Measurements from ENCODE around the gene GPI. TPM values are rescaled to one million over a fixed set of nuclear protein-coding genes. Genes with fewer than 3 reads are reported as not detected.

GPI gene
- total and polyA plus RNA-seq, 2 donors (not counting 1 experiment from before 2014, with no cell fraction given): 112 to 173 TPM

DNA sequence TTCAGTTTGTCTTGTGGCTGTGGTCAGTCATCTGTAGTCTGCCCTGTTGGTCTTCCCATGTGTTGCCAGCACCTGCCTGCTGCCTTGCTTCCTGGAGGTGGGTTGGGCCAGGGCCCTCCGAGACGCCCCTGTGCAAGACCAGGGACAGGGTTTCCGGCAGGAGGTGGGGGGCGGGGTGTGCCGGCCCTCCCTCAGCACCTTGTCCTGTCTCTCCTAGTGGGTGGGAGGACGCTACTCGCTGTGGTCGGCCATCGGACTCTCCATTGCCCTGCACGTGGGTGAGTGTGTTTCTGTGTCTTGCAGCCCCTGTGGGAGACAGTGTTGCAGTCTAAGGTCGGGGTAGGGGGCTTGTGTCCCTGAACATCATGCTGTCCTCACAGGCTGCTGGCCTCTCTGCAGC is 28.0 kb downstream of the GPI start:
- no peaks in the 10 kb centered on the region for H3K79me2 ChIP-seq (ENCODE audit: control insufficient read depth, insufficient read depth, low read length)
- no peaks in the 10 kb centered on the region for H3K27me3 ChIP-seq (ENCODE audit: control insufficient read depth, insufficient read depth, low read length)
- no peaks in the 10 kb centered on the region for H3K4me1 ChIP-seq (ENCODE audit: control insufficient read depth, extremely low read depth, insufficient read depth, low read length)
- H3K27ac ChIP-seq (ENCODE audit: insufficient read depth, low read length): no peak overlapping the region
- H3K4me2 ChIP-seq (ENCODE audit: extremely low read depth, insufficient read depth, low read length): no peak overlapping the region
- no peak overlapping the region for H2AFZ ChIP-seq (ENCODE audit: low read length)
- no peak overlapping the region for H3K9ac ChIP-seq (ENCODE audit: insufficient read depth, low read length)
- TF ChIP-seq, protein P1, sequence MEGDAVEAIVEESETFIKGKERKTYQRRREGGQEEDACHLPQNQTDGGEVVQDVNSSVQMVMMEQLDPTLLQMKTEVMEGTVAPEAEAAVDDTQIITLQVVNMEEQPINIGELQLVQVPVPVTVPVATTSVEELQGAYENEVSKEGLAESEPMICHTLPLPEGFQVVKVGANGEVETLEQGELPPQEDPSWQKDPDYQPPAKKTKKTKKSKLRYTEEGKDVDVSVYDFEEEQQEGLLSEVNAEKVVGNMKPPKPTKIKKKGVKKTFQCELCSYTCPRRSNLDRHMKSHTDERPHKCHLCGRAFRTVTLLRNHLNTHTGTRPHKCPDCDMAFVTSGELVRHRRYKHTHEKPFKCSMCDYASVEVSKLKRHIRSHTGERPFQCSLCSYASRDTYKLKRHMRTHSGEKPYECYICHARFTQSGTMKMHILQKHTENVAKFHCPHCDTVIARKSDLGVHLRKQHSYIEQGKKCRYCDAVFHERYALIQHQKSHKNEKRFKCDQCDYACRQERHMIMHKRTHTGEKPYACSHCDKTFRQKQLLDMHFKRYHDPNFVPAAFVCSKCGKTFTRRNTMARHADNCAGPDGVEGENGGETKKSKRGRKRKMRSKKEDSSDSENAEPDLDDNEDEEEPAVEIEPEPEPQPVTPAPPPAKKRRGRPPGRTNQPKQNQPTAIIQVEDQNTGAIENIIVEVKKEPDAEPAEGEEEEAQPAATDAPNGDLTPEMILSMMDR (conservative IDR thresholded peaks at IDR 0.05 in 1 of 2, IDR thresholded peaks at IDR 0.05 in 1 of 2; ENCODE audit: low read depth in 1 of 2, low read length in 2 of 2): no peak
- no peak for TF ChIP-seq EZH2 (IDR thresholded peaks at IDR 0.05; ENCODE audit: low read length, missing control alignments)
- no peaks in the 10 kb centered on the region for H4K20me1 ChIP-seq (ENCODE audit: control insufficient read depth, extremely low read depth, insufficient read depth, low read length)
- no peak overlapping the region for H3K4me3 ChIP-seq (replicated peaks in 1 of 4; ENCODE audit: control extremely low read depth in 1 of 4, insufficient read depth in 1 of 4, low read depth in 3 of 4, low read length in 4 of 4)
- no peaks in the 10 kb centered on the region for H3K9me3 ChIP-seq (ENCODE audit: control insufficient read depth, insufficient read depth, low read depth, low read length)
- H3K36me3 ChIP-seq (ENCODE audit: control insufficient read depth, insufficient read depth, low read length): peaks cover 32% of the 10 kb centered on the region
- no peak for DNase-seq (ENCODE audit: low read depth in 2 of 2)

DNA sequence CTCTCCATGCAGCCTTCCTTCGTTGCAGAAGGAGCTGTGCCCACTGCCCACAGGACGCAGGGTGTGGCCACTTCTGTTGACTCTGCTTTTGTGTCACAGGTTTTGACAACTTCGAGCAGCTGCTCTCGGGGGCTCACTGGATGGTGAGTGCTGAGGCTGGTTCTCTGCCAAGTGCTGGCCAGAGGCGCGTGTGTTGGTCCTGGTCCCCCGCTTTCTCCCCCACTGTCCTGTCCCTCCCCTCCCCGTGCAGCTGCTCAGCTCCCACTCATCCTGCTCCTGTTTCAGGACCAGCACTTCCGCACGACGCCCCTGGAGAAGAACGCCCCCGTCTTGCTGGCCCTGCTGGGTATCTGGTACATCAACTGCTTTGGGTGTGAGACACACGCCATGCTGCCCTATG is 28.6 kb downstream of the GPI start:
- Histone ChIP-seq H2AFZ (ENCODE audit: low read length) (no peak overlapping the region), H3K4me1 (ENCODE audit: control insufficient read depth, extremely low read depth, insufficient read depth, low read length) (no peaks in the 10 kb centered on the region), H3K79me2 (ENCODE audit: control insufficient read depth, insufficient read depth, low read length) (no peaks in the 10 kb centered on the region), H3K4me2 (ENCODE audit: extremely low read depth, insufficient read depth, low read length) (no peak overlapping the region), H3K27me3 (ENCODE audit: control insufficient read depth, insufficient read depth, low read length) (no peaks in the 10 kb centered on the region), H3K4me3 (replicated peaks in 1 of 4; ENCODE audit: control extremely low read depth in 1 of 4, insufficient read depth in 1 of 4, low read depth in 3 of 4, low read length in 4 of 4) (no peak overlapping the region), H4K20me1 (ENCODE audit: control insufficient read depth, extremely low read depth, insufficient read depth, low read length) (no peaks in the 10 kb centered on the region), H3K27ac (ENCODE audit: insufficient read depth, low read length) (no peak overlapping the region), H3K9ac (ENCODE audit: insufficient read depth, low read length) (no peak overlapping the region), H3K36me3 (ENCODE audit: control insufficient read depth, insufficient read depth, low read length) (peaks cover 29% of the 10 kb centered on the region), H3K9me3 (ENCODE audit: control insufficient read depth, insufficient read depth, low read depth, low read length) (no peaks in the 10 kb centered on the region)
- TF ChIP-seq, protein P1 (conservative IDR thresholded peaks at IDR 0.05 in 1 of 2, IDR thresholded peaks at IDR 0.05 in 1 of 2; ENCODE audit: low read depth in 1 of 2, low read length in 2 of 2): no peak
- no peak for TF ChIP-seq EZH2 (IDR thresholded peaks at IDR 0.05; ENCODE audit: low read length, missing control alignments)
- DNase-seq (ENCODE audit: low read depth in 2 of 2): no peak

DNA sequence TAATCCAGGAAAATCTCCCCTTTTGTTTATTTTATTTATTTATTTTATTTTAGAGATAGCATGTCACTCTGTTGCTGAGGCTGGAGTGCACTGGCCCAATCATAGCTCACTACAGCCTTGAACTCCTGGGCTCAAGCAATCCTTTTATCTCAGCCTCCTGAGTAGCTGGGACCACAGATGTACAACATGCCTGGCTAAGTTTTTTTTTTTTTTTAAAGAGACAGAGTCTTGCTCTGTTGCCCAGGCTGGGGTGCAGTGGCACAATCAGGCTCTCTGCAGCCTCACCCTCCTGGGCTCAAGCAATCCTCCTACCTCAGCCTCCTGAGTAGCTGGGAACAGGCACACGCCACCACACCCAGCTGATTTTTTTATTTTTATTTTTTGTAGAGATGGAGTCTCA is 32.9 kb downstream of the GPI start:
- Histone ChIP-seq H3K9ac (ENCODE audit: insufficient read depth, low read length) (no peak overlapping the region), H2AFZ (ENCODE audit: low read length) (no peak overlapping the region), H3K36me3 (ENCODE audit: control insufficient read depth, insufficient read depth, low read length) (peaks cover 21% of the 10 kb centered on the region), H3K27me3 (ENCODE audit: control insufficient read depth, insufficient read depth, low read length) (no peaks in the 10 kb centered on the region), H3K4me3 (replicated peaks in 1 of 4; ENCODE audit: control extremely low read depth in 1 of 4, insufficient read depth in 1 of 4, low read depth in 3 of 4, low read length in 4 of 4) (no peak overlapping the region), H3K79me2 (ENCODE audit: control insufficient read depth, insufficient read depth, low read length) (no peaks in the 10 kb centered on the region), H4K20me1 (ENCODE audit: control insufficient read depth, extremely low read depth, insufficient read depth, low read length) (no peaks in the 10 kb centered on the region), H3K27ac (ENCODE audit: insufficient read depth, low read length) (no peak overlapping the region), H3K4me2 (ENCODE audit: extremely low read depth, insufficient read depth, low read length) (no peak overlapping the region), H3K9me3 (ENCODE audit: control insufficient read depth, insufficient read depth, low read depth, low read length) (no peaks in the 10 kb centered on the region), H3K4me1 (ENCODE audit: control insufficient read depth, extremely low read depth, insufficient read depth, low read length) (no peaks in the 10 kb centered on the region)
- TF ChIP-seq, protein P1 (conservative IDR thresholded peaks at IDR 0.05 in 1 of 2, IDR thresholded peaks at IDR 0.05 in 1 of 2; ENCODE audit: low read depth in 1 of 2, low read length in 2 of 2): no peak
- TF ChIP-seq EZH2 (IDR thresholded peaks at IDR 0.05; ENCODE audit: low read length, missing control alignments): no peak
- DNase-seq (ENCODE audit: low read depth in 2 of 2): no peak

Measured in fibroblast of lung (primary cell).